Stimulated activated naive CD4-positive, alpha-beta T cell treated with Interleukin-2 at 50 U/mL for 16 hours (primary cell): Measurements from ENCODE around the gene LRFN3.
"Not testable (repeated sequence)": the region's sequence is repeated elsewhere in the genome, so short reads cannot be mapped to it uniquely, and the experiment has no call there.

Experiments used
- DNase-seq: peaks from one replicate; lab custom pipeline; 2025; lab: John Stamatoyannopoulos, UW

LRFN3 gene

DNA sequence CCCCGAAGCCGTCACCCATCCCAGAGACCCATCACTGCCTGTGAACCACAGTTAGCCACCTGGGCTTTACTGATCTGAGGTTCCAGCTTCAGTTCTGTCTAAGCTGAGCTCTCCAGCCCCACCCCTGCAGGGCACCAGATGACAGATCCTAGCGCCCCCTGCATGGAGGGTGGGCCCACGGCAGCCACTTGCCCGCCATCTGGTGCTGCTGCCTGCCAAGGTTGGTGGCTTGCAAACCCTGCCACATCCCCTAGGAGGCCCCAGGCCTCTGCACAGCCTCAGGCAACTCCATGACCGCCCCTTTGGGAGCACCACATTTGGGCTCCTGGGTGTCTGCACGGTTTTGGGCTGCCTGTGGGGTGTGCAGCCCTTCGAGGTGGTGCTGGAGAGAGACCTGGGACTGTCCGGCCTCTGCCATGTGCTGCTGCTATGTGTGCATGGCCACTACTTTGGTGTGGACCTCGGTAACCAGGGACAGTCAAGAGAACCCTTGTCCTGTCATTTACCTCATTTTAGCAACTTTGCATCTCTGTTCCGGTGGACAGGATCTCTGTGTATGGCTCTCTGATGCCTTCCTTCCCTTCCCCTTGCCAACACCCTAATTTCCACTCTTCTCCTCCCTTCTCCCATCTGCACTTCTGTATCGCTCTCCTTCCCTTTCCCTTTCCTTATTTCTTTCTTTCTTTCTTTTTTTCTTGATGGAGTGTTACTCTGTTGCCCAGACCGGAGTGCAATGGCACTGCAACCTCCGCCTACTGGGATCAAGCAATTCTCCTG is 41.5 kb downstream of the LRFN3 start:
- DNase-seq, result peak; percentile 5

DNA sequence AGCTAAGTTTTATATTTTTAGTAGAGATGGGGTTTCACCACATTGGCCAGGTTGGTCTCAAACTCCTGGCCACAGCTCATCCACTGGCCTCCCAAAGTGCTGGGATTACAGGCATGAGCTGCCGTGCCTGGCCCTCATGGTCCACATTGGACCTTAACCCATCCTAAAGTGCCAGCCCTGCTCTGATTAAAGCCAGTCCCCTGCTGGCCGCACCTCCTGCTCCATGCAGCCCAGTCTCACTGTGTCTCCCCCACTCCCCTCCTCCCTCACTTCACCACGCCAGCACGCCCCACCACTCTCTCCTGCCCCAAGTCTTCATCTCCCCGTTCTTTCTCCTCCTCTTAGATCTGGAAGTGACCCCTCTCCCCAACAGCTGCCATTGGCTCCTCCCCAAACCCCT is 42.1 kb downstream of the LRFN3 start:
- no peak for DNase-seq

- DNase-seq, result no peak
Observed at GRCh38 chr19:35978832-35979365, 42.7 kb downstream of the LRFN3 start.

DNA sequence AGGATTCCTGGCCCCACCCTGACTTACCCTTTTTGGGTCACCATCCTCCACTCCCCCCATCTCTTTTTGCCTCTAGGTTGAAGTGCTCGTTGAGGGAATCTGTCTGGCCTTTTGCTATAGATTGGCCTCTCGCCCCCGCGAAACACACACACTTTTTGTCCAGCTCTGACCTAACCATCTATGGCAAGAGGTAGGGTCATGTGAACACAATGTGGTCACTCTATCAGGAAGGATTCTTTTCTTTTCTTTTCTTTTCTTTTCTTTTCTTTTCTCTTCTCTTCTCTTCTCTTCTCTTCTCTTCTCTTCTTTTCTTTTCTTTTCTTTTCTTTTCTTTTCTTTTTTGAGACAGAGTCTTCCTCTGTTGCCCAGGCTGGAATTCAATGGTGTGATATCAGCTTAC is 44.8 kb downstream of the LRFN3 start:
- not testable (repeated sequence) for DNase-seq

DNA sequence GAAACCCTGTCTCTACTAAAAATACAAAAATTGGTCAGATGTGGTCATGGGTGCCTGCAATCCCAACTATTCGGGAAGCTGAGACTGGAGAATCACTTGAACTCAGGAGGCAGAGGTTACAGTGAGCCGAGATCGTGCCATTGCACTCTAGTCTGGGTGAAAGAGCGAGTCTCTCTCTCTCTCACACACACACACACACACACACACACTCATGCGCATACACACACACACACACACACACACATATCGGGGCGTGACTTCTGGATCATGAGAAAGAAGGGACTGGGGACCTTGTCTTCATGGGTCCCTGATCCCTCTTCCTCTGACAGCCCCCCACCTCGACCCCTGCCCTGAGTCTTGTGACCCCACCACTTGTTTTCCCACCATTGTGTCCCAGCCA is 47.0 kb downstream of the LRFN3 start:
- DNase-seq, result no peak

- no peak for DNase-seq
Observed at GRCh38 chr19:35986111-35986510, 49.9 kb downstream of the LRFN3 start.

GRCh38 chr19:35986664-35987570 is 50.7 kb downstream of the LRFN3 start:
- no peak for DNase-seq

GRCh38 chr19:35987571-35987896 is 51.4 kb downstream of the LRFN3 start:
- no peak for DNase-seq

GRCh38 chr19:35988824-35989223 is 52.6 kb downstream of the LRFN3 start:
- DNase-seq, result no peak

- no peak for DNase-seq
Observed at GRCh38 chr19:35990156-35990555, 54.0 kb downstream of the LRFN3 start.

GRCh38 chr19:35990771-35991730 is 54.9 kb downstream of the LRFN3 start:
- DNase-seq, result no peak

- no peak for DNase-seq
Observed at GRCh38 chr19:35991731-35992450, 55.7 kb downstream of the LRFN3 start.

- no peak for DNase-seq
Observed at GRCh38 chr19:35992907-35993765, 57.0 kb downstream of the LRFN3 start.

GRCh38 chr19:35993923-35994598 is 57.9 kb downstream of the LRFN3 start:
- no peak for DNase-seq
